Panc1 (cell line): ENCODE results near the gene SEC61A2. TPM values are rescaled to one million over a fixed set of nuclear protein-coding genes. Genes with fewer than 3 reads are reported as not detected.

ENCODE experiments used
- ATAC-seq: fragments of 200-7000 bp; cut with Tn5 transposase; 2 replicates; pipeline ENCODE4 v1.9.1; 2020; ENCODE audit warnings: mild to moderate bottlenecking, moderate library complexity
- BruUV-seq: library from RNA; stranded (reverse); fragments of 400-500 nt; replicated peaks from 2 replicates; lab custom pipeline; 2021; lab: Mats Ljungman, UMichigan
- CTCF ChIA-PET: fragments of 300-600 bp; sonication (Branson Sonifier 250); formaldehyde crosslinking; loops from one replicate; lab custom pipeline; 2022; ENCODE audit warnings: antibody characterized with exemption; lab: Charles Lee
- POLR2A ChIA-PET: fragments of 300-600 bp; sonication (Branson Sonifier 250); formaldehyde crosslinking; loops from one replicate; lab custom pipeline; 2022; ENCODE audit warnings: antibody characterized with exemption; lab: Charles Lee
- DNase-seq: peaks from one replicate; pipeline ENCODE4 v3.0.0-alpha.2; 2010; ENCODE audit warnings: low read depth, low spot score
- H3K27ac ChIP-seq: 2 replicates; pipeline ENCODE4 v1.5.1; 2011; ENCODE audit warnings: mild to moderate bottlenecking, low read length, inconsistent platforms
- H3K27me3 ChIP-seq: fragments of 200-500 bp; sonication (Bioruptor generic); 2 replicates; pipeline ENCODE4 v1.6.0; 2014; ENCODE audit warnings: low read length, inconsistent platforms; ENCODE audit not compliant: control insufficient read depth, insufficient read depth
- H3K36me3 ChIP-seq: fragments of 200-500 bp; sonication (Bioruptor generic); 2 replicates; pipeline ENCODE4 v1.5.1; 2014; ENCODE audit warnings: inconsistent platforms, mild to moderate bottlenecking, low read length, moderate library complexity; ENCODE audit not compliant: control insufficient read depth, insufficient read depth
- H3K4me1 ChIP-seq: 2 replicates; pipeline ENCODE4 v1.5.1; 2011; ENCODE audit warnings: inconsistent platforms, mild to moderate bottlenecking, low read length, moderate library complexity; ENCODE audit not compliant: control insufficient read depth, insufficient read depth
- H3K4me3 ChIP-seq, 2 experiments: 2 replicates each; pipeline ENCODE4 v1.5.1; 2011 to 2012; ENCODE audit warnings: low read depth in 2 of 2, low read length in 2 of 2, mild to moderate bottlenecking in 2 of 2, inconsistent platforms in 1 of 2, moderate library complexity in 1 of 2
- H3K9me3 ChIP-seq: fragments of 200-500 bp; sonication (Bioruptor generic); 2 replicates; pipeline ENCODE4 v1.5.1; 2014; ENCODE audit warnings: low read depth, mild to moderate bottlenecking, inconsistent platforms, low read length, moderate library complexity; ENCODE audit not compliant: control insufficient read depth, insufficient read depth
- CTCF ChIP-seq: fragments of 450-650 bp; IDR thresholded peaks from 2 replicates; pipeline ENCODE4 v1.5.1; 2017; ENCODE audit warnings: mild to moderate bottlenecking
- POLR2AphosphoS5 ChIP-seq: IDR thresholded peaks from 2 replicates; pipeline ENCODE4 v1.6.1; 2012; ENCODE audit warnings: mild to moderate bottlenecking, low read depth, low read length, moderate library complexity
- REST ChIP-seq, 2 experiments: IDR thresholded peaks; 2 replicates each; pipeline ENCODE4 v1.6.1; 2011 to 2012; ENCODE audit warnings: low read depth in 2 of 2, control low read depth in 1 of 2, low read length in 1 of 2, mild to moderate bottlenecking in 1 of 2, moderate library complexity in 1 of 2; ENCODE audit not compliant: insufficient read depth in 1 of 2
- SIN3A ChIP-seq: IDR thresholded peaks from 2 replicates; pipeline ENCODE4 v1.6.1; 2012; ENCODE audit warnings: low read depth, mild to moderate bottlenecking, low read length, moderate library complexity, borderline replicate concordance; ENCODE audit not compliant: insufficient read depth
- TCF7L2 ChIP-seq: IDR thresholded peaks from 2 replicates; pipeline ENCODE4 v1.6.1; 2011; ENCODE audit warnings: mild to moderate bottlenecking, low read depth, low read length, inconsistent platforms
- in situ Hi-C: cut with HindIII; loops from 2 replicates; pipeline ENCODE4 v1.10.0; 2016; ENCODE audit warnings: low sequenced_read_pairs, low pct_unique_long_range_greater_than_20kb
- intact Hi-C: fragments of 100-400 bp; cut with micrococcal nuclease; formaldehyde crosslinking; loops from one replicate; pipeline ENCODE4 v1.10.0; 2022; ENCODE audit not compliant: unreplicated experiment
- total RNA-seq: library from RNA; stranded (reverse); gene quantifications from one replicate; pipeline ENCODE4 v1.2.1, GENCODE V29; 2021; ENCODE audit not compliant: unreplicated experiment

SEC61A2 gene
- total RNA-seq, 1 experiment from 2014 or later, result 8.8 TPM

- TF ChIP-seq SIN3A, result no peak
- TF ChIP-seq TCF7L2, result no peak
- TF ChIP-seq POLR2AphosphoS5, result no peak
- no peak for TF ChIP-seq REST (IDR thresholded peaks at IDR 0.05; ENCODE audit: insufficient read depth in 1 of 2, low read depth in 2 of 2, low read length in 1 of 2)
- TF ChIP-seq CTCF, result no peak
- BruUV-seq, result no TSS peak
- Histone ChIP-seq H3K27me3 (no peaks in the 10 kb centered on the region), H3K36me3 (peaks cover 5% of the 10 kb centered on the region; the same call in 1 of the 2 replicates), H3K4me1 (no peaks in the 10 kb centered on the region), H3K4me3 (no peak overlapping the region), H3K27ac (no peak overlapping the region), H3K9me3 (no peaks in the 10 kb centered on the region)
- intact Hi-C loops (no loop called here), in situ Hi-C loops (no loop called here)
- ChIA-PET POLR2A (no interaction called here), CTCF (no interaction called here)
- ATAC-seq (no peak), DNase-seq (no peak)
These were observed 28.6 kb downstream of the SEC61A2 start for GRCh38 chr10:12158111-12158510.

GRCh38 chr10:12160664-12161063 lies 31.2 kb downstream of the SEC61A2 start:
- TF ChIP-seq REST (IDR thresholded peaks at IDR 0.05; ENCODE audit: insufficient read depth in 1 of 2, low read depth in 2 of 2, low read length in 1 of 2), result no peak
- CTCF ChIA-PET, result no interaction called here
- H3K4me3 ChIP-seq, result no peak overlapping the region
- in situ Hi-C loops, result no loop called here
- POLR2A ChIA-PET, result no interaction called here
- H3K4me1 ChIP-seq, result no peaks in the 10 kb centered on the region
- ATAC-seq, result no peak
- intact Hi-C loops, result no loop called here
- no peak for DNase-seq
- H3K36me3 ChIP-seq, result peaks cover 11% of the 10 kb centered on the region; the same call in 1 of the 2 replicates
- no TSS peak for BruUV-seq
- H3K27ac ChIP-seq, result no peak overlapping the region
- no peaks in the 10 kb centered on the region for H3K9me3 ChIP-seq
- no peaks in the 10 kb centered on the region for H3K27me3 ChIP-seq
